ENCODE results near the gene MPHOSPH9. TPM values are rescaled to one million over a fixed set of nuclear protein-coding genes. Genes with fewer than 3 reads are reported as not detected.

The MPHOSPH9 gene
- total and polyA plus RNA-seq, 11 donors = 6.0 to 32.3 (median 20.4) TPM

GRCh38 chr12:123278101-123278627, 45.2 kb upstream of the MPHOSPH9 start:
- H3K4me3 ChIP-seq = no peak overlapping the region
- H3K27ac ChIP-seq = peak overlapping the region in 2 of 12 donors; percentile 48 to 76
- H3K36me3 ChIP-seq = no peaks in the 10 kb centered on the region
- no peaks in the 10 kb centered on the region for H3K27me3 ChIP-seq
- no peaks in the 10 kb centered on the region for H3K9me3 ChIP-seq
- intact Hi-C loops (cut with DNase I) = no loop called here
- H3K4me1 ChIP-seq = peaks cover 0 to 7% (median 0%) of the 10 kb centered on the region in 12 donors
- DNase-seq (no peak), ATAC-seq (peak in 2 of 4 donors; percentile 40 to 62)
- TF ChIP-seq CTCF (IDR thresholded peaks at IDR 0.05) (no peak), POLR2A (IDR thresholded peaks at IDR 0.05) (no peak)
- 67 to 72% (median 68%) methylated on average over 2 of the region's 2 CpGs for WGBS, 4 donors

GRCh38 chr12:123273166-123273565, 40.2 kb upstream of the MPHOSPH9 start:
- Histone ChIP-seq H3K4me3 (no peak overlapping the region), H3K27ac (no peak overlapping the region), H3K4me1 (peaks cover 3 to 33% (median 28%) of the 10 kb centered on the region in 12 donors), H3K9me3 (no peaks in the 10 kb centered on the region), H3K36me3 (no peaks in the 10 kb centered on the region), H3K27me3 (no peaks in the 10 kb centered on the region)
- DNase-seq = no peak
- ATAC-seq = no peak
- WGBS, 4 donors = 86 to 93% (median 88%) methylated on average over 15 of the region's 15 CpGs
- TF ChIP-seq CTCF (IDR thresholded peaks at IDR 0.05) (no peak), POLR2A (IDR thresholded peaks at IDR 0.05) (no peak)
- intact Hi-C loops (cut with DNase I) = no loop called here

- TF ChIP-seq POLR2A (IDR thresholded peaks at IDR 0.05) (no peak), CTCF (IDR thresholded peaks at IDR 0.05) (peak; percentile 1 to 75 (median 47))
- H3K9me3 ChIP-seq = no peaks in the 10 kb centered on the region
- peak overlapping the region; percentile 58 to 93 (median 84) for H3K27ac ChIP-seq
- DNase-seq = peak; percentile 74 to 88 (median 84)
- no peaks in the 10 kb centered on the region for H3K27me3 ChIP-seq
- peak in 3 of 4 donors; percentile 56 to 62 (median 58) for ATAC-seq
- H3K4me1 ChIP-seq = peaks cover 3 to 39% (median 29%) of the 10 kb centered on the region in 12 donors
- H3K4me3 ChIP-seq = peak overlapping the region; percentile 61 to 93 (median 76)
- H3K36me3 ChIP-seq = peaks cover 0 to 11% (median 5%) of the 10 kb centered on the region in 9 donors
- intact Hi-C loops (cut with DNase I) = loop anchor here in 2 of 10 donors (1.0 to 2.0 kb wide), 3 partner anchors 94 to 330 kb away; partner anchors contain the start of gene SBNO1 (in 2 of the 2)
- WGBS, 4 donors = 0 to 1% (median 1%) methylated on average over 18 to 108 of the region's 108 CpGs
Observed at GRCh38 chr12:123271001-123271668, 38.2 kb upstream of the MPHOSPH9 start.

Measured in heart left ventricle (tissue), 16 donors.